Testis (tissue), 3 donors: Measurements from ENCODE around the gene PCDHA7. TPM values are rescaled to one million over a fixed set of nuclear protein-coding genes. Genes with fewer than 3 reads are reported as not detected.
"Not testable (repeated sequence)": the region's sequence is repeated elsewhere in the genome, so short reads cannot be mapped to it uniquely, and the experiment has no call there.

Source experiments
- DNase-seq: peaks from one replicate; pipeline ENCODE4 v3.0.0-alpha.2; 2019
- H3K27ac ChIP-seq, 2 donors: fragments of 200-600 bp; sonication (generic); one replicate each; pipeline ENCODE4 v1.5.1; 2019
- H3K27me3 ChIP-seq: fragments of 200-600 bp; sonication (generic); one replicate; pipeline ENCODE4 v1.5.1; 2019
- H3K36me3 ChIP-seq: fragments of 200-600 bp; sonication (generic); one replicate; pipeline ENCODE4 v1.5.1; 2017; ENCODE audit warnings: low read depth; ENCODE audit errors: missing control alignments
- H3K4me1 ChIP-seq: fragments of 200-600 bp; sonication (generic); one replicate; pipeline ENCODE4 v1.5.1; 2019
- H3K4me3 ChIP-seq, 2 donors: fragments of 200-600 bp; sonication (generic); one replicate each; pipeline ENCODE4 v1.5.1; 2017 to 2019
- H3K9me3 ChIP-seq: fragments of 200-600 bp; sonication (generic); one replicate; pipeline ENCODE4 v1.5.1; 2017
- CTCF ChIP-seq, 3 experiments: fragments of 450-650 bp in 2 of 3; fragments of 200-600 bp in 1 of 3; sonication (generic) in 1 of 3; IDR thresholded peaks; one replicate each; pipeline ENCODE4 v1.5.1; 2016 to 2019; ENCODE audit warnings: antibody characterized with exemption in 3 of 3, mild to moderate bottlenecking in 2 of 3, moderate library complexity in 1 of 3
- POLR2A ChIP-seq: fragments of 450-650 bp; IDR thresholded peaks from one replicate; pipeline ENCODE4 v1.6.1; 2017; ENCODE audit warnings: antibody characterized with exemption, mild to moderate bottlenecking, moderate library complexity
- WGBS, 2 donors: methylation state at CpG; one replicate each; pipeline ENCODE4 v1.1.5; 2018; 5-methylcytosine and 5-hydroxymethylcytosine counted together
- intact Hi-C: fragments of 100-400 bp; cut with DNase I; formaldehyde crosslinking; loops from one replicate; pipeline ENCODE4 v1.15.1; 2023; ENCODE audit warnings: low total_unique reads
- polyA plus RNA-seq: library from polyadenylated mRNA; stranded (reverse); fragments of 350-450 nt; fragmentation: Illumina TruSeq; extraction: RNeasy Lipid Tissue Mini Kit (QIAGEN cat#74804); gene quantifications from one replicate; pipeline ENCODE4 v1.2.3, GENCODE V29; 2014; ENCODE audit warnings: low read depth, low replicate concordance; ENCODE audit not compliant: insufficient read depth
- total RNA-seq, 2 donors: library from RNA; depleted of rRNA; stranded (reverse); fragments of >200 nt; gene quantifications; one replicate each; pipeline ENCODE4 v1.2.3, GENCODE V29; 2016

Gene PCDHA7
- total and polyA plus RNA-seq, 3 donors from 2014 or later, result 0.78 to 3.8 (median 2.7) TPM

DNA sequence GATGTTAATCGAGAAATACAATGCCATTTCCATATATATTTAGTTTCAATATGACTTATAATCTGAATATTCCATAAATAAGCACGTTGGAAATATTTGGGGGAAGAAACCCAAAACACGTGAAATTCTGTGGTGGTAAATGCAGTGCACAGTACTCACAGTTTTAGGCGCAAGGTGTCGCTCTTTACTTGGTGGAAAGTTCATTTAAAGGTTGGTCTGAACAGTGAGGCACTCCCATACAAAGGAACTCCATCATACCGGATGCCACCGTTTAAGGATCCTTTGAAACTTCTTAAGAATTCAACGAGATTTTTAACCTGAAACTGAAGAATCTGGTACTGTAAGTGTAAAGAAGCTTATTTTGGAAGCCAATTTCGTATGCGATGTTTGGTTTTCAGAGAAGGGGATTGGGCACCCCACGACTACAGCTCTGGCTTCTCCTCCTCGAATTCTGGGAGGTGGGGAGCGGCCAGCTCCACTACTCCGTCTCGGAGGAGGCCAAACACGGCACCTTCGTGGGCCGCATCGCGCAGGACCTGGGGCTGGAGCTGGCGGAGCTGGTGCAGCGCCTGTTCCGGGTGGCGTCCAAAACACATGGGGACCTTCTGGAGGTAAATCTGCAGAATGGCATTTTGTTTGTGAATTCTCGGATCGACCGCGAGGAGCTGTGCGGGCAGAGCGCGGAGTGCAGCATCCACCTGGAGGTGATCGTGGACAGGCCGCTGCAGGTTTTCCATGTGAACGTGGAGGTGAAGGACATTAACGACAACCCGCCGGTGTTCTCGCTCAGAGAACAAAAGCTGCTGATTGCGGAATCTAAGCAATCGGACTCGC is 34.9 kb downstream of the PCDHA7 start, which contains the start of gene PCDHA11:
Gene PCDHA11 (plus strand): TSS at position 237 of the 834 bp plus-strand sequence. CDS start 147 bp downstream, at position 384.
- TF ChIP-seq CTCF (IDR thresholded peaks at IDR 0.05), result peak in 2 of 3 experiments; percentile 25 to 35
- TF ChIP-seq POLR2A, result no peak
- 9 to 12% methylated on average over 23 to 41 of the region's 41 CpGs for WGBS, 2 donors
- Histone ChIP-seq H3K27me3 (no peaks in the 10 kb centered on the region), H3K4me3 (peak within 1 kb of the TSS in 1 of 2 donors; percentile 18), H3K36me3 (no peaks in the 10 kb centered on the region), H3K9me3 (no peaks in the 10 kb centered on the region), H3K4me1 (no peaks in the 10 kb centered on the region), H3K27ac (no peak within 1 kb of the TSS)
- intact Hi-C loops, result no loop called here
- peak; percentile 52 for DNase-seq

GRCh38 chr5:140869555-140869886 is 35.5 kb downstream of the PCDHA7 start:
- Histone ChIP-seq H3K4me3 (peak overlapping the region in 1 of 2 donors; percentile 18), H3K36me3 (no peaks in the 10 kb centered on the region), H3K27ac (no peak overlapping the region), H3K27me3 (no peaks in the 10 kb centered on the region), H3K4me1 (no peaks in the 10 kb centered on the region), H3K9me3 (no peaks in the 10 kb centered on the region)
- no peak for DNase-seq
- TF ChIP-seq POLR2A, result no peak
- no peak for TF ChIP-seq CTCF (IDR thresholded peaks at IDR 0.05)
- 37 to 42% methylated on average over 5 of the region's 5 CpGs for WGBS, 2 donors
- intact Hi-C loops, result no loop called here

GRCh38 chr5:140870221-140871201 is 36.4 kb downstream of the PCDHA7 start:
- intact Hi-C loops, result no loop called here
- Histone ChIP-seq H3K27ac (no peak overlapping the region), H3K36me3 (no peaks in the 10 kb centered on the region), H3K27me3 (no peaks in the 10 kb centered on the region), H3K4me1 (no peaks in the 10 kb centered on the region), H3K4me3 (peak overlapping the region; percentile 19 to 23), H3K9me3 (no peaks in the 10 kb centered on the region)
- no peak for TF ChIP-seq CTCF (IDR thresholded peaks at IDR 0.05)
- no peak for TF ChIP-seq POLR2A
- peak; percentile 14 for DNase-seq
- 39 to 41% methylated on average over 14 to 71 of the region's 114 CpGs for WGBS, 2 donors

- intact Hi-C loops, result no loop called here
- H3K27me3 ChIP-seq, result no peaks in the 10 kb centered on the region
- H3K4me3 ChIP-seq, result peak within 1 kb of the TSS in 1 of 2 donors; percentile 51
- no peak for DNase-seq
- H3K36me3 ChIP-seq, result no peaks in the 10 kb centered on the region
- 12 to 14% methylated on average over 47 of the region's 47 CpGs for WGBS, 2 donors
- no peaks in the 10 kb centered on the region for H3K9me3 ChIP-seq
- H3K4me1 ChIP-seq, result no peaks in the 10 kb centered on the region
- TF ChIP-seq CTCF (IDR thresholded peaks at IDR 0.05) (peak in 2 of 3 experiments; percentile 27 to 28), POLR2A (no peak)
- H3K27ac ChIP-seq, result no peak within 1 kb of the TSS
Measured at GRCh38 chr5:140875085-140876065, 41.3 kb downstream of the PCDHA7 start, which contains the start of gene PCDHA12. Gene PCDHA12 (plus strand): TSS chr5:140875308. CDS start chr5:140875473, 165 bp downstream.

DNA sequence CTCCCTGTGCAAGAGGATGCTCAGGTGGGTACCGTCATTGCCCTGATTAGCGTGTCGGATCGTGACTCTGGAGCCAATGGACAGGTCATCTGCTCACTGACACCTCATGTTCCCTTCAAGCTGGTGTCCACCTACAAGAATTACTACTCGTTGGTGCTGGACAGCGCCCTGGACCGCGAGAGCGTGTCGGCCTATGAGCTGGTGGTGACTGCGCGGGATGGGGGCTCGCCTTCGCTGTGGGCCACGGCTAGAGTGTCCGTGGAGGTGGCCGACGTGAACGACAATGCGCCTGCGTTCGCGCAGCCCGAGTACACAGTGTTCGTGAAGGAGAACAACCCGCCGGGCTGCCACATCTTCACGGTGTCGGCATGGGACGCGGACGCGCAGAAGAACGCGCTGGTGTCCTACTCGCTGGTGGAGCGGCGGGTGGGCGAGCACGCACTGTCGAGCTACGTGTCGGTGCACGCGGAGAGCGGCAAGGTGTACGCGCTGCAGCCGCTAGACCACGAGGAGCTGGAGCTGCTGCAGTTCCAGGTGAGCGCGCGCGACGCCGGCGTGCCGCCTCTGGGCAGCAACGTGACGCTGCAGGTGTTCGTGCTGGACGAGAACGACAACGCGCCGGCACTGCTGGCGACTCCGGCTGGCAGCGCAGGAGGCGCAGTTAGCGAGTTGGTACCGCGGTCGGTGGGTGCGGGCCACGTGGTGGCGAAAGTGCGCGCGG is 42.6 kb downstream of the PCDHA7 start:
- peak overlapping the region; percentile 16 to 51 for H3K4me3 ChIP-seq
- 33 to 39% methylated on average over 13 to 74 of the region's 80 CpGs for WGBS, 2 donors
- DNase-seq, H3K9me3 ChIP-seq, H3K27me3 ChIP-seq, H3K4me1 ChIP-seq, intact Hi-C loops, H3K27ac ChIP-seq, H3K36me3 ChIP-seq: not testable (repeated sequence)
